ENCODE measurements around the gene ACSF2.
"Not testable (repeated sequence)": the region's sequence is repeated elsewhere in the genome, so short reads cannot be mapped to it uniquely, and the experiment has no call there.

ACSF2 gene

DNA sequence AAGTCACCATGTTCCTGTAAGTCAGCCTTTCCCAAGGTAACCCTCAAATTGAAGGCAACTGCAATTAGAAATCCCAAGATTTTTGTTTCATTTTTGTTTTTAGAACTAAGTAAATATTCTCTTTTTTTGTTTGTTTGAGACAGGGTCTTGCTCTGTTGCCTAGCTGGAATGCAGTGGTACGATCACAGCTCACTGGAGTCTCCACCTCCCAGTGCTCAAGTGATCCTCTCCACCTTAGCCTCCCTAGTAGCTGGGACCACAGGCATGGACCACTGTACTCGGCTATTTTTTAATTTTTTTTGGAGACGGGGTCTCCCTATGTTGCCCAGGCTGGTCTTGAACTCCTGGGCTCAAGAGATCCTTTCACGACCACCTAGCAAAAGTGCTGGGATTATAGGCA, 18.1 kb upstream of the ACSF2 start:
- DNase-seq (ENCODE audit: low read depth): no peak

DNA sequence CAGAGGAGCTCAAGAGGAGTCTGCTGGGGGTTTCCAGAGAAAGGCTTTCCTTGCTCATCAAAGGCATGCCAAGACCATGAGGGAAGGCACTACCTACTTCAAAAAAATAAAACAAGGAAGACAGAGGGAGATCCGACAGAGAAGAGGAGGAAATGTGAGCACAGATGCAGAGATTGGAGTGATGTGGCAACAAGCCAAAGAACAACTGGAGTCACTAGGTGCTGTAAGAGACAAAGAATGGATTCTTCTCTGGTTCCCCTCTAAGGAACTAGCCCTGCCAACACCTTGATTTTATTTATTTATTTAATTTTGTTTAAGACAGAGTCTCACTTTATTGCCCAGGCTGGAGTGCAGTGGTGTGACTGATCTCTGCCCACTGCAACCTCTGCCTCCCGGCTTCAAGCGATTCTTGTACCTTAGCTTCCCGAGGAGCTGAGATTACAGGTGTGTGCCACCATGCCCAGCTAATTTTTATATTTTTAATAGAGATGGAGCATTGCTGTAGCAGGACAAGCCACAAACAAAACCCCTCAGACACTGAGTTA, 13.8 kb upstream of the ACSF2 start:
- DNase-seq (ENCODE audit: low read depth): no peak

DNA sequence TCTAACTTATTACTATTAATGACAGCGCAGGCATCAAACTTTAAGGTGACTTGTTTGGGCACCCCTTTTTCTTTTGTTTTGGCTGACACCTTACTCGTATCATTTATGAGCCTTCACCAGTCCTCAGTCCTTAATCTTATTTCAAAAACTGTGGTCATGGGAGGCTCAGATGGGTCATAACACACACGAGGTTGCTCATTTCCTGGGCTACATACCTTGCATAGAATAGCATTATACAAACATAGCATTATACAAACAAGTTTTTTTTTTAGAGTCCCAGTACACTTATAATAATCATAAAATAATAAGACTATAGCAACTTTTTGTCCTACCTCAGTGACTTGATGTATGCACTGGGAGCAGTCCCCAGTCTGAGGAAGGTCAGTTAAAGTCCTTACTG, 11.2 kb upstream of the ACSF2 start:
- no peak for DNase-seq (ENCODE audit: low read depth)

DNA sequence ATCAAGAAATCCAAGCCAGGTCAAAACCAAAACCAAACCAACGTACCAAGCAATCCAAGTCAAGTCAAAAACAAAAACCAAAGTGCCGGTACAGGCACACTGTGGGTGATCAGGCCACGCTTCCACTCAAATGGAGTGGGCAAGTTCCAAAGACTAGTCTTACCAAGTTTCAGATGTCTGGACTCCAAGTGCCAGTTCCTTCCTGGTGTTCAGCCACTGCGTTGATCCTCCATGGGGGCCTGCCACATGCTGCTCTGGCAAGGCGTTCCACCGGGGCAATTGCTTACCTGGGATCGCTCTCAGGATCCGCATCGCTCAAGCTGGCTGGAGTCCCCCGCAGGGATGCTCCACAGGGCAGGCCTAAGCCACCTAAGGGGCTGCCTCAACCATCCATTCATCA, 6.4 kb upstream of the ACSF2 start:
- DNase-seq (ENCODE audit: low read depth): not testable (repeated sequence)

DNA sequence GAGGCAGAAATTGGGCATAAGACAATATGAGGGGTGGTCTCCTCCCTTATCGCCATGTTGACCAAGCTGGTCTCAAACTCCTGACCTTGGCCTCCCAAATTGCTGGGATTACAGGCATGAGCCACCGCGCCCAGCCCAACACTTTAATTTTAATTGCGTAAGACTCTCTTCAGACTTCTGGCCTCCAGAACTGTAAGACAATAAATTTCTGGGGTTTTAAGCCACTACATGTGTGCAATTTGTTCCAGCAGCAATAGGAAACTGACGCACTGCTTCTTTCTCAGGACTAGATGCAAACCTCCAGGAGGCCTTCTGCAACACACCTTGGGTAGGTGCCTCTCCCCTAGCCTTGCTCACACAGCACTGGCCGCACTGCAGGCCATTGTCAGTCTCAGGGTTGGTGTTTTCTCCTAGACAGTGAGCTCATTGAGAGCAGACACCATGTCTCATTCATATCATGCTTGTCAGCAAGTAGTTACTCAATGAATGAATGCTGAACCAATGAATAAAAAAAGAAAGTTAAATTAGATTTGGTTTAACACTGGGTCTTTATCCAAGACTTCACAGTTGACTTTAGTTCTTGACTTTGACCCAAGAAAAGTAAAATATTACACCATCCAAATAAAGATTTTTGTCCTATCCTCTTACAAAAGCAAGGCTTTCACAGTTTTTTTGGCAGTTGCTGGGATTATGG, 5.5 kb upstream of the ACSF2 start:
- no peak for DNase-seq (ENCODE audit: low read depth)

DNA sequence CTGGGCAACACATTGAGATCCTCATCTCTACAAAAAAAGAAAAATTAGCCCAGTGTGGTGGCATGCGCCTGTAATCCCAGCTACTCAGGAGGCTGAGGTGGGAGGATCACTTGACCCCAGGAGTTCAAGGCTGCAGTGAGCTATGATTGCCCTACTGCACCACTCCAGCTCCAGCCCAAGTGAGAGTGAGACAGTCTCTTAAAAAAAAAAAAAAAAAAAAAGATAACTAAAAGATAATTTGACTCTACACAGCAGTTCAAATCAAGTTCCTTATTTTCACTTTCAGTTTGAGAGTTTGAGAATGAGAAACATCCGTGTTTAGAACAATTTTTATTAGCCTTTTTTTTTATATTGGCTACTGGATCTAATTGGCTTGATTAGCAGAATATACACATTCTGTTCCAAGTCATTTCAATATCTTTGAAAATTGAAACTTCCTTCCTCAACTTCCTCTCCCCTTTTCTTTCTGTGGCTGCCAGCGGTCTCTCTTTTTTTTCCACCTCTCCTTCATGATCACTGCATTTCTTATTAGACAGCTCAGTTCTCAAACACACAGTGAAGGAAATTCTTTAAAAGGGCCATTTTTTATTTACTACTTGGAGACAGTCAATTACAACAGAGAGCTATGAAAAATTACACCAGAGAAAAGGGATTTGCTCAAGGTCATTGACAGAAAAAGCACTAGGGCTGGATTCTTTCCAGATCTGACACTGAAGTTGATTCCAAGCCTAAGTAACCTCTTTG, 4.5 kb upstream of the ACSF2 start:
- DNase-seq (ENCODE audit: low read depth): no peak

DNA sequence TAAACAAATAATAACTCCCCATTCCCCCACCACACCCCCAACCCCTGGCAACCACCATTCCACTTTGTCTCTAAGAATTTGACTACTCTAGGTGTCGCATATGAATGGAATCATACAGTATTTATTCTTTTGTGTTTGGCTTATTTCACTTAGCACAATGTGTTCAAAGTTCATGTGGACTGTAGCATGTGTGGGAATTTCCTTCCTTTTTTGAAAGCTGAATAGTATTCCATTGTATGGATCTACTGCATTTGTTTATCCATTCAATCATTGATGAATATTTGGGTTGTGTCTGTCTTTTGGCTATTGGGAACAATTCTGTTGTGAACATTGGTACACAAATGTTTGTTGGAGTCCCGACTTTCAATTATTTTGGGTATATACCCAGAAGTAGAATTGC, 3.3 kb upstream of the ACSF2 start:
- DNase-seq (ENCODE audit: low read depth): no peak

DNA sequence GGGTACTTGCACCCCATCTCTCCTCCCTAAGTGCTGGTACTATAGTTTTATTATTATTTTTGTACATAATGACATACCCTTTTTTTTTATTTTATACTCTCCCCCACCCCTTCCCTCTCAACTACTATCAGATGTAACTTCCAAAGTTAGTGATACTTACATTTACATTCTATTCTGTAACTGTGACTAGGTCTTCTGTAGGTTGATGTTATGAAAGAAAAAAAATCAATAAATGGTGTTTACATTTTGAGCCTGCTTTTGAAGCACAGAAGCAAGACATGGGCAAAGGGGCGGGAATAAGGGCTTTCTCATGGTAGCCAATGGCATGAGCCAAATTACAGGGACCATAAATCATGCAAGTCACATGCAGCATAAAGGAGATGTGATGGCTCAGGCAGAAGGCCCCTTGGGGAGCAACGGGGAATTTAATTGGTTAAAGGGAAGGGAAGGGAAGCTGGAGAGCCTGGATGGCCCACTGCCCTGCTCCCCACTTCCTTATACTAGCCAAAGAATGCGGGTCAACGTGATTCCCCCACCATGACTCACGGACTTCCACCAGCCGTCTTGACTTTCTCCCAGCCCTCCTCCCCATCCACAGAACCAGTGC, 2.4 kb upstream of the ACSF2 start:
- DNase-seq (ENCODE audit: low read depth): no peak

DNA sequence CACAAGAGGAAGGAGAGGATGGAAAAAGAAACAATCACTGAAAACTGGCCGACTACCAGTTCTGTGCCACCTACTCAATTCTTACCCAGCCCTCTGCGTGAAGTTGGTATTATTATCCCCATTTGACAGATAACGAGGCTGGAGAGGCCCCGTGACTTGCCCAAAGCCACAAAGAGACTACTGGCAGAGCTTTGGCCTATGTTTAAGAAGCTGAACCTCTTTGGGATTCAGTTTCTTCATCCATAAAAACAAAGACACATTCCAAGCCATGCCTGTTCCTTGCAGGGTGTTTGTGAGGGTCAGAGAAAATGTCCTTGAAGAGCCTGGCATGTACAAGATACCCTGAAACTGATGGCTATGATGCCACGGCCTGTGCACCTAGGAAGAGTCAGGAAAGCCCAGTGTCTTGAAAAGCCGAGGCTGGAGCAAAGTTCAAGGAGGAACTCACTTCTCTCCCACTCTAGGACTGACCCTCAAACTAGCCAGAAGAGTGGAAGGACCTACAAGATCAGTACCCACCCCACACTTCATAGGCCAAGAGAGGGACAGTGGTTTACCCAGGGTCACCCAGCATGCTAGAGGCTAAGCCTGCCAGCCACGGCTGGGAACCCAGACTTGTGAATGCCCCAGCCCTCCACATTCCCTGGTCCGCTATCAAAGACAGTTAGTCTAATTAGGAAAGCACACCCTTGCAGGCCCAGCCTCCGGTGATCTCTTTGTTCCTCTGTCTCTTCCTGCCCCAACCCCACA, 1.6 kb upstream of the ACSF2 start:
- no peak for DNase-seq (ENCODE audit: low read depth)

DNA sequence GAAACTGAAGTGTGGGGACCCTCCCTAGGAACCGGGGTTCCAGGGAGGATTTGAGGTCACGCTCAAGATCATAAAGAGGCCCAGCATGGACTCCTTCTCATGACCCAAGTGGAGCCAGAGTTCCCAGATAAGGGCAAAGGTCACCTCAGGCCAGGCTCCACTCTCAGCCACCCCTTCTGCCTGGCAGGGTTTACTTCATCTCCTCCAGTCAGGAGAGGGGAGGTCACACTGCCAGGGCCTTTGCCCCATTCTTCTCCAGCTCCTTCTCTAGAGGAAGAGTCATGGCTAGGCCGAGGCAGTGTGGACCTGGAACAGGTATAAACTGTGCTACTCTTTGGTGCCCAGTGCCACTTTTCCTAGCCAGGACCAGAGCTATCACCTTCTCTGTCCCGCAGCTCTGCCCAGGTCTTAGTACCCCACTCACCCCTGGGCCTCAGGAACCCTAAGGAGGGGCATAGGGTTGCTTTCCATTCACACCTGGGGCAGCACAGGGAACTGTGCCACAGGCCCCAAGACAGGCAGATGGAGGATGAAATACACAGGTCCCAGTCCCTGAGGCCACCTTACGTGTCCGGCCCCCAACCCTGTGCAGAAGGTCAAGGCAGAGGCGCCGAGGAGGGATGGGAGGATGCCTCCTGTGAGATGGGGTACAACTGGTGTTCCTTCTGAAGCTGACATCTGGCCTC, 879 bp upstream of the ACSF2 start:
- no peak for DNase-seq (ENCODE audit: low read depth)

DNA sequence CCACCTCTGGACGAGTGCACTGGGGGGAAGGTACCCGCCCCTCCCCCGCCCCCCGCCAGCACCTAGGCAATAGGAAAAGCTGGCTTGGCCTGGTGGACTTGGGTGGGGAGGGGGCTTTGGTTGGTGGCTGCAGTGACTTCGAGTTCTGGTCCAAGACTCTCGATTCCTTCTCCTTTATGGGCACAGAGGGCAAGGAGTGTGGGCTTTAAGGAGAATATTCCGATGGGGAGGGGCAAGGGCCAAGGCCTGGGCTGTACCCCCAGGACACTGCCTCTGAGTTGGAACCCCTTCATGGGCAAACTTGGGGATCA, 409 bp downstream of the ACSF2 start:
- no peak for DNase-seq (ENCODE audit: low read depth)

DNA sequence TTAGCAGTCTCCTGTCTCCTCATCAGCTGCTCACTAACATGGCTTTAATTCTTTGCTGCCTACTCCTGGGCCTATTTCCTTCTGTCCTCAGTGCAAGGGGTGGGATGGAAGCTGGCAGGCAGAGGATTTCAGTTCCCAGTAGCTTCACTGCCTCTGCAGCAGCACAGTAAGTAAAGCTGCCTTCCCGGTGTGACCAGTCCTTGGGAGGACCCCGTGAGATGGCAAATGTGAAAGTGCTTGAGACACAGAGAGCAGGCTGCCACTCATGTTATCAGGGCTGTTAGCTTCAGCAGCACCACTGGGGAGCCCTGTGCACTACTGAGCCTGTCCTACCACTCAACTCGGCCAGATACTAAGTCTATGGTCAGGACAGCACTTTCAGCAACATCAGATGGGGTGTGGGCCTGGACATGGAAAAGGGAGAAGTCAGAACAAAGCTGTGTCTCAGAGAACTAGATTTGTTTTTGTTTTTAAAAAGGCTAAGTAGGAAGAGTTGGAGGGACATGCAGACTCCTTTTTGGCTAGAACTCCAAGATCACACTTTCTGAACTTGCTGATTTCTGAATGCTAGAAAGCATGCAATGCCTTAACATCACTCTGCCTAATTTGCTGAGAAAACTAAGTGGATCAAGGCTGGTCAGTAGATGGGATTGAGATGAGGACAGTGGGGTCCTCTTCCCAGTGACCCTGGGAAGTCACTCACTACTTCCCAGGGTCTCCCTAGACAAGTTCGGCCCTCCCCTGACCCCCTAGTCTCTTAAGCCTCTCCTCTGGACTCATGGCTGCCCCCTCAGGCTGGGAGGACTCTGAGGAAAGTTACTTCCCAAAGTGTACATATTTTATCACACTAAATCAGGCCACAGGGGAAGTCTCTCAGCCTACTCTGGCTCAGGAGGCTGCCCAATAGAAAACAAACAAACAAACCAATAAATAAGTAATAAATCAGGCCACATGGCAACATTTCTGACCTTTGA, 1.1 kb downstream of the ACSF2 start:
- DNase-seq (ENCODE audit: low read depth): no peak

DNA sequence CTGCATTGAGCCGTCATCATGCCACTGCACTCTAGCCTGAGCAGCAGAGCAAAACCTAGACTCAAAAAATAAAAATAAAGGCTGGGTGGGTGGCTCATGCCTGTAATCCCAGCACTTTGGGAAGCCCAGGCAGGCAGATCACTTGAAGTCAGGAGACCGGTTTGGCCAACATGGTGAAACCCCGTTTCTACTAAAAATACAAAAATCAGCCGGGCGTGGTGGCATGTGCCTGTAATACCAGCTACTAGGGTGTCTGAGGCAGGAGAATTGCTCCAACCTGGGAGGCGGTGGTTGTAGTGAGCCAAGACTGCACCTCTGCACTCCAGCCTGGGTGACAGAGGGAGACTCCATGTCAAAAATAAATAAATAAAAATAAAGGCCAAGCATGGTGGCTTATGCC, 2.1 kb downstream of the ACSF2 start:
- DNase-seq (ENCODE audit: low read depth): not testable (repeated sequence)

DNA sequence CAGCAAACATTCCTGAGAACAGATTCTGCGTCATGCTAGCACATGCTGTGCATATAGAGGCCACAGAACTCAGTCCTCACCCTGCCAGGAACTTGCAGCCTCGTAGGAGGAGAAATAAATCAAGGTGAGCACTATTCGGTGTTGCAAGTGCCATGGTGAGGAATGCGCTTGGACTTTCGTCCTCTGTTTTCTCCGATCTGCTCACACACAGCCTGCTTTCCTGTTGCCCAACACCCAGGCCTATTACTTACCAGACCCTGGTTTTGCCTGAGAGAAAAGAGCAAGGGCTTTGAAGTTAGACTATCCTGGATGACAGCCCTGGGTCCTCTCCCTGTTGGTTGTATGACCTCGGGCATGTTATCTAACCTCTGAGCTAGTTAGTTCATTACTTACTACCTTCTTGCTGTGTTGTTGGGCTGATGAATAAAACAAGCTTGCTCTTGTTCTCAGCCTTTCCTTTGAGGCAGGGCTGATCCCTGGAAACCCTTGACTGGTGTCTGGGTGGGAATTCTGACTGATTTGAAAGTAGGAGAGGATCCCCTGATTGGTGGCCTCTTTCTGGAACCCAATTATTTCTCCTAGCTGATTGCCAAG, 2.9 kb downstream of the ACSF2 start:
- no peak for DNase-seq (ENCODE audit: low read depth)

DNA sequence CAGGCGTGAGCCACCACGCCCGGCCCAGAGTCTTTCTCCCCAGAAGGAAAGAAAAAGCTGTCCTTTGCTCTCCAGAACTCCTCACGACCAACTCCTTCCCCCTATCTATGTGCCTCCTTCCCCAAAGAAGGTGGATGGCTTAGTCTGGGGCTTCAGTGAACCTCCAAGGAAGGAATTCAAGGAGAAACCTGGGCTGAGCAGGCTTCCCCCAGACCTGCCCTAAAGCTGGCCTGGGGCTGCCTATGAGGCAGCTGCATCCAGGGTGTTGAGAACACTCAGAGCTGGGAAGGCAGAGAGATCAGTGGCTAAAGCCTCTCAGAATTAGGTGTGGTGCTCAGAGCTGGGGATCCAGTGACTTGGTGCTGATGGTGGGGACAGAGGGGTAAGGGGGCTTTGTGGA, 3.8 kb downstream of the ACSF2 start:
- no peak for DNase-seq (ENCODE audit: low read depth)

DNA sequence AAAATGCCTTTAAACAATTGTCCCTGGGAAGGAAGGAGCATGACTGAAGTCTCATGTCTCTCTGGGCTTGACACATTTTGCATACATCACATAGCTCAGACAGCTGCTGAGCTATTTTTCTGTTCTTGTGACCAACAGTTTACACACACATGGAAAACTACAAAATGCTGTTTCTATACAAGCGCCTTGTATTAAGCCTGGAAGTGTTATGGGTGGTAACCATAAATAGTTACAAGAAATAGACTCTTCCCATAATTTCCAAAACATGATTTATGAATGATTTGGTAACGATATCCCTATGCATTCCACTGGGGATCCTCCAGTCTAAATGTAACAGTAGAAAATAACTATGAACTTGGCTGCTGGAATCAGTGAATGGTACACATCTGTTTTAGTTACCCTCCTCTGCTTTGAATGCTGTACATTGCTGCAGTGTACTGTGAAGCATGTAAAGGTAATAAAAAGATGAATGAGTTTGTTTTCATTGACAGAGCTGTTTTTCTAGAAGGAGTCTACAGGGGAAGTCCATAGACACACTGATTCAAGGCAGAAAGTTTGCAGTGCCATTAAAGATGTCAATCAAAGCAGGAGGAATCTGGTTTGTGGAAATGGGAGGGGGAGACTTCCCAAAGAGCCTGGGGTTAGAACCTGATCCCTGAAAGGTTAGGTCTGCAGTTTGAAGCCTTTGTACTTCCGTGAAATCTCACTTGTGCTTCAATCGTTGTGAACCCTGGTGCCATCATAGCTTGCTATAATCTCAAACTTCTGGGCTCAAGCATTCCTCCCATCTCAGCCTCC, 5.0 kb downstream of the ACSF2 start:
- no peak for DNase-seq (ENCODE audit: low read depth)

DNA sequence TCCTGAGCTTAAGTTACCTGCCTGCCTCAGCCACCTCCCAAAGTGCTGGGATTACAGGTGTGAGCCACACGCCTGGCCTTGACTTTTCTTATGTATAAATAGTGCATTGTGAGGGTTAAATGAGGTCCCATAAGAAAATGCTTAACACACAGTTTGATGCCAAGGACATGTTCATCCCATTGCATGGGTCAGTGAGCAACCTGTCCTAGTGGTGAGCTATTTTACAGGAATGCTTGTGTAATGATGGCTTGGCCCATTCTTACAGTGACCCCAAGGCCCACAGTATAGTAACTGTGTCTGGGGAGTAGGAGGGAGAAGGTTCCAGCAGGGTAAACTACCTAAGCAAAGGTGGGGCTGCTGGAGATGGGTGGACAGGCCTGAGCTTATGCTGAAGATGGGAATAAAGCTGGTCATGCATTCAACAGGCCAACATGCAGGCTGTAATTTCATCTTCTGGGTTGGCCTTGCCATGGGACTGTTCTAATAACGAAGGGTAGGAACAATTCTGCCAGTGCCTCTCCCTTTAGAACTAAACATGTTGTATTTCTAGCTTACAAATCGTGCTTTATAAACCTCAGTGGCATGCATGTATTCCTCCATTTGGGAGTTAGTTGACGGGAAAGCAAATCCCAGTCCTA, 6.2 kb downstream of the ACSF2 start:
- DNase-seq (ENCODE audit: low read depth): no peak

DNA sequence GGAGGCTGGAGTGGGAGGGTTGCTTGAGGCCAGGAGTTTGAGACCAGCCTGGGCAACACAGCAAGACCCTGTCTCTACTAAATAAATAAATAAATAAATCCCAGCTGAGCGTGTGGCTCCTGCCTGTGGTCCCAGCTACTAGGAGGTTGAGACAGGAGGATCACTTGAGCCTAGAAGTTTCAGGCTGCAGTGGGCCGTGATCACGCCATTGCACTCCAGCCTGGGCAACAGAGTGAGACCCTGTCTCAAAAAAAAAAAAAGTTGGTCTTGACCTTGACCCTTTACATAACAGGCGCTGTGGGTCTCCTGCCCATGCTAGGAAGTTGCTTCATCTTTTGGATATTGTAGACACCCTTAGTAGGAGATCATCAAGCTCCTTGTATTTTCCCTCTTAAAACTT, 11.4 kb downstream of the ACSF2 start:
- no peak for DNase-seq (ENCODE audit: low read depth)

DNA sequence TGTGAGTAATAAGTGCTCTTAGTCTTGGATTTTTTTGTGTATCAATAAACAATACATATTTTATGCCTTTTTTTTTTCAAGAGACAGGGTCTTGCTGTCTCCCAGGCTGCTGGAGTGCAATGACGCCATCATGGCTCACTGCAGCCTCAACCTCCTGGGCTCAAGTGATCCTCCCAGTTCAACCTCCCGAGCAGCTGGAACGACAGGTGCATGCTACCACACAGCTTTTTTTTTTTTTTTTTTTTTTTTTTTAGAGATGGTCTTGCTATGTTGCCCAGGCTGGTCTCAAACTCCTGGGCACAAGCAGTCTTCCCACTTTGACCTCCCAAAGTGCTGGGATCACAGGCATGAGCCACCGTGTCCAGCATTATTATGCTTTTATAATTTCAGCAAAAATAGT, 13.0 kb downstream of the ACSF2 start:
- no peak for DNase-seq (ENCODE audit: low read depth)

Data from activated T-cell treated with anti-CD3 and anti-CD28 coated beads for 1 hour (primary cell).